DND-41 (cell line): Measurements from ENCODE around the gene SYNE4.

ENCODE experiments used
- CTCF ChIP-seq: IDR thresholded peaks from 2 replicates; pipeline ENCODE4 v1.5.1; 2012; ENCODE audit warnings: borderline replicate concordance, low read length, moderate library complexity, mild to moderate bottlenecking; ENCODE audit not compliant: poor library complexity, severe bottlenecking; ENCODE audit errors: extremely low read depth
- EZH2 ChIP-seq: IDR thresholded peaks from 3 replicates; pipeline ENCODE4 v1.6.1; 2012; ENCODE audit warnings: borderline replicate concordance, low read depth, mild to moderate bottlenecking, moderate library complexity, low read length, inconsistent platforms; ENCODE audit not compliant: severe bottlenecking

- TF ChIP-seq CTCF (no peak), EZH2 (no peak)
These were observed 11.8 kb downstream of the SYNE4 start for GRCh38 chr19:35996777-35997176.
